Neural cell (in vitro differentiated cells): Measurements from ENCODE around the gene FZD8.

Source experiments
- CTCF ChIP-seq: fragments of 450-650 bp; IDR thresholded peaks from 2 replicates; pipeline ENCODE4 v1.5.1; 2014; ENCODE audit warnings: antibody characterized with exemption, mild to moderate bottlenecking, moderate library complexity; ENCODE audit not compliant: poor library complexity, severe bottlenecking
- EP300 ChIP-seq: fragments of 450-650 bp; conservative IDR thresholded peaks from 2 replicates; pipeline ENCODE4 v1.6.1; 2014; ENCODE audit warnings: antibody characterized with exemption, mild to moderate bottlenecking, moderate library complexity; ENCODE audit not compliant: poor library complexity, severe bottlenecking
- EZH2 ChIP-seq: fragments of 200-600, 300-800 bp; shearing (Covaris generic), sonication (generic); IDR thresholded peaks from 2 replicates; pipeline ENCODE4 v1.6.1; 2014; ENCODE audit warnings: antibody characterized with exemption, low read length, borderline replicate concordance, mild to moderate bottlenecking; ENCODE audit not compliant: insufficient read depth, poor library complexity, severe bottlenecking
- MXI1 ChIP-seq: fragments of 450-650 bp; conservative IDR thresholded peaks from 2 replicates; pipeline ENCODE4 v1.6.1; 2014; ENCODE audit warnings: antibody characterized with exemption, mild to moderate bottlenecking; ENCODE audit not compliant: poor library complexity, severe bottlenecking
- POLR2AphosphoS5 ChIP-seq: IDR thresholded peaks from 2 replicates; pipeline ENCODE4 v1.6.1; 2012
- RAD21 ChIP-seq: fragments of 450-650 bp; conservative IDR thresholded peaks from 2 replicates; pipeline ENCODE4 v1.6.1; 2014; ENCODE audit warnings: antibody characterized with exemption, mild to moderate bottlenecking, moderate library complexity
- TAF1 ChIP-seq: IDR thresholded peaks from 2 replicates; pipeline ENCODE4 v1.6.1; 2012; ENCODE audit warnings: low read depth
- TF ChIP-seq, protein P1 (sequence below): IDR thresholded peaks from 2 replicates; pipeline ENCODE4 v1.6.1; 2012; ENCODE audit warnings: borderline replicate concordance

DNA sequence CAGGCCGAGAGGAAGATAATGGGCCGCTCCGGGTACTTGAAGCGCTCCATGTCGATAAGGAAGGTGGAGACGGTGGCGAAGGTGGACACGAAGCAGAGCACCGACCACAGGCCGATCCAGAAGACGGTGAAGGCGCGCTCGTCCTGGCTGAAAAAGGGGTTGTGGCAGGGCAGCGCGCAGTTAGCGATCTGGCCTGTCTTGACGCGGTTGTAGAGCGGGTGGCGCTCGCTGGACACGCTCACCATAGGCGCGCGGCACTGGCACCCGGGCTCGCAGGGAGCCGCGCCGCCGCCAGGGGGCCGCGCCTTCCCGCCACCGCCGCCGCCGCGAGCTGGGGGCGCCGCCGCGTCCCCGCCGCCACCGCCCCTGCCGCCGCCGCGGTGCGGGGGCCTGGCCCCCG, 1.6 kb downstream of the FZD8 start:
- peak; percentile 81 for TF ChIP-seq CTCF
- TF ChIP-seq TAF1: no peak
- peak; percentile 56 for TF ChIP-seq RAD21
- no peak for TF ChIP-seq EZH2
- TF ChIP-seq, protein P1, sequence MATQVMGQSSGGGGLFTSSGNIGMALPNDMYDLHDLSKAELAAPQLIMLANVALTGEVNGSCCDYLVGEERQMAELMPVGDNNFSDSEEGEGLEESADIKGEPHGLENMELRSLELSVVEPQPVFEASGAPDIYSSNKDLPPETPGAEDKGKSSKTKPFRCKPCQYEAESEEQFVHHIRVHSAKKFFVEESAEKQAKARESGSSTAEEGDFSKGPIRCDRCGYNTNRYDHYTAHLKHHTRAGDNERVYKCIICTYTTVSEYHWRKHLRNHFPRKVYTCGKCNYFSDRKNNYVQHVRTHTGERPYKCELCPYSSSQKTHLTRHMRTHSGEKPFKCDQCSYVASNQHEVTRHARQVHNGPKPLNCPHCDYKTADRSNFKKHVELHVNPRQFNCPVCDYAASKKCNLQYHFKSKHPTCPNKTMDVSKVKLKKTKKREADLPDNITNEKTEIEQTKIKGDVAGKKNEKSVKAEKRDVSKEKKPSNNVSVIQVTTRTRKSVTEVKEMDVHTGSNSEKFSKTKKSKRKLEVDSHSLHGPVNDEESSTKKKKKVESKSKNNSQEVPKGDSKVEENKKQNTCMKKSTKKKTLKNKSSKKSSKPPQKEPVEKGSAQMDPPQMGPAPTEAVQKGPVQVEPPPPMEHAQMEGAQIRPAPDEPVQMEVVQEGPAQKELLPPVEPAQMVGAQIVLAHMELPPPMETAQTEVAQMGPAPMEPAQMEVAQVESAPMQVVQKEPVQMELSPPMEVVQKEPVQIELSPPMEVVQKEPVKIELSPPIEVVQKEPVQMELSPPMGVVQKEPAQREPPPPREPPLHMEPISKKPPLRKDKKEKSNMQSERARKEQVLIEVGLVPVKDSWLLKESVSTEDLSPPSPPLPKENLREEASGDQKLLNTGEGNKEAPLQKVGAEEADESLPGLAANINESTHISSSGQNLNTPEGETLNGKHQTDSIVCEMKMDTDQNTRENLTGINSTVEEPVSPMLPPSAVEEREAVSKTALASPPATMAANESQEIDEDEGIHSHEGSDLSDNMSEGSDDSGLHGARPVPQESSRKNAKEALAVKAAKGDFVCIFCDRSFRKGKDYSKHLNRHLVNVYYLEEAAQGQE: no peak
- TF ChIP-seq POLR2AphosphoS5: no peak
- no peak for TF ChIP-seq MXI1
- TF ChIP-seq EP300: no peak
